ENCODE data around the gene JMJD1C. TPM values are rescaled to one million over a fixed set of nuclear protein-coding genes. Genes with fewer than 3 reads are reported as not detected.

JMJD1C gene
- total and polyA plus RNA-seq, 2 donors (not counting 3 experiments of a cell fraction or from before 2014, with no cell fraction given), result 32.1 to 97.1 TPM

DNA sequence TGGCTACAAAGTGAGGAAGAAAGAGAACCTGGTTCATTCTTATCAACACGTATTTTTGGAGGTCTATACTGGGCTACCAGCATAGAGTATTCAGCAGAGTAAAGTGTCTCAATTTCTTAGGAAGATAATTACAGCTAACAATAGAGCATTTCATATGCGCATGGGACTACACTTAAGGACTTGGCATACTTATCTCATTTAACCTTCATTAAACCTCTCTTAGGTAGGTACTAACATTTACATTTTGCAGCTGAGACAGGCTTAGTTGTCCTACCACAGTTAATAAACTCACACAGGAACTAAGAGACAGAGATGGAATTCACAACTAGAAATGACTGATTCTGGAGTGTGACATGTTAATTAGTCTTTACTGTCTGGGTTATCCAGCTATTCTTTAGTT, 266.1 kb downstream of the JMJD1C start:
- intact Hi-C loops (cut with micrococcal nuclease), result no loop called here
- DNase-seq (ENCODE audit: low read depth, low spot score), result no peak
- no peak for FAIRE-seq
- BruUV-seq (replicated peaks), result no TSS peak
- peaks cover 5% of the 10 kb centered on the region for H4K20me1 ChIP-seq (replicated peaks; ENCODE audit: control insufficient read depth, extremely low read depth, insufficient read depth, low read length)
- no peaks in the 10 kb centered on the region for H3K27me3 ChIP-seq (ENCODE audit: control insufficient read depth in 2 of 2, insufficient read depth in 2 of 2, low read length in 2 of 2)
- H3K4me1 ChIP-seq (ENCODE audit: control insufficient read depth, extremely low read depth, insufficient read depth, low read length), result no peaks in the 10 kb centered on the region
- peaks cover 3 to 10% of the 10 kb centered on the region in 2 experiments for H3K36me3 ChIP-seq (ENCODE audit: control insufficient read depth in 2 of 2, extremely low read depth in 1 of 2, insufficient read depth in 2 of 2, low read length in 2 of 2)
- H3K9ac ChIP-seq (replicated peaks; ENCODE audit: extremely low read depth, insufficient read depth, low read length), result no peak overlapping the region
- no peak overlapping the region for H3K4me3 ChIP-seq (replicated peaks in 1 of 3; ENCODE audit: insufficient read depth in 1 of 3, low read depth in 1 of 3, low read length in 3 of 3)
- dilution Hi-C loops (cut with MboI; ENCODE audit: extremely low pct_ligation_motif_present, low sequenced_read_pairs), result loop anchor here (25.0 kb wide), 1 partner anchor 513 kb away; no protein-coding TSS in a partner anchor
- POLR2A ChIA-PET, result no interaction called here
- H3K4me2 ChIP-seq (ENCODE audit: insufficient read depth, low read length), result no peak overlapping the region
- peaks cover 30% of the 10 kb centered on the region for H3K79me2 ChIP-seq (ENCODE audit: control insufficient read depth, insufficient read depth, low read length)
- no peak for TF ChIP-seq POLR2AphosphoS5 (IDR thresholded peaks at IDR 0.05; ENCODE audit: insufficient read depth, low read depth, low read length)
- no peak for TF ChIP-seq GATA2 (IDR thresholded peaks at IDR 0.05; ENCODE audit: insufficient read depth, insufficient read length, low read depth, low read length)
- CTCF ChIA-PET, result interaction anchor here (1.2 to 1.3 kb wide), 2 partner anchors 33 to 568 kb away, joined by 3 to 6 read pairs; no protein-coding TSS in a partner anchor
- no peaks in the 10 kb centered on the region for H3K9me1 ChIP-seq (replicated peaks; ENCODE audit: control insufficient read depth, extremely low read depth, insufficient read depth, low read length)
- H3K9me3 ChIP-seq (replicated peaks; ENCODE audit: control insufficient read depth, insufficient read depth, low read length), result no peaks in the 10 kb centered on the region
- no peak overlapping the region for H2AFZ ChIP-seq (ENCODE audit: low read depth, low read length)
- H3K27ac ChIP-seq (ENCODE audit: insufficient read depth, low read depth, low read length), result no peak overlapping the region

DNA sequence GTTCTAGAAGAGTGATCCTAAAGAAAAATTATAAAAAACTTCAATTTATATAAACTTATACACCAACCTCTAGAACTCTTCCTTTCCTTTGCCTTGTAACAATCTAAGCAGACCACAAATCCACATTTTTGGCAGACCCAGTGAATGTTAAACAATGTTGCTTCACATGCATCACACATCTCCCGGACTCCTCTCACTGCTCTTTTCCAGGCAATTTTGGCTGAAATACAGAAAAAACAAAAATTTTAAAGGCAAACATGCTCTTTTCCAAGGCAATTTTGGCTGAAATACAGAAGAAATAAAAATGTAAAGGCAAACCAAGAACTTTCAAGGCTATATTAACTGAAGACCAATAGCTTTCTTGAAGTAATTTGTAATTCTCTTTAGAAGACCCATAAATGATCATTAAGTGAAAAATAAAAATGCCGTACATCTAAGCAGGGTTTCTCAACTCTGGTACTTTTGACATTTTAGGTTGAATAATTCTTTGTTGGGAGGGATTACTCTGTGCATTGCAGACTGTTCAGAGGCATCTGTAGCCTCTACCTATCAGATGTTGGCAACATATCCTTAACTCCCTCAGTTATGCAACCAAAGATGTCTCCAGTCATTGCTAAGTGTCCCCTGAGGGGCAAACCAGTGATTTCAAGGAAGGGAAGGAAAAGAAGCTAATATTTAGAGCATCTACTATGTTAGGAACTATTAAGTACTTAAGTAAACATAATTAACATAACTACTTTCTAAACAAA, 268.3 kb downstream of the JMJD1C start:
- Histone ChIP-seq H3K36me3 (ENCODE audit: control insufficient read depth in 2 of 2, extremely low read depth in 1 of 2, insufficient read depth in 2 of 2, low read length in 2 of 2) (peaks cover 6 to 16% of the 10 kb centered on the region in 2 experiments), H3K79me2 (ENCODE audit: control insufficient read depth, insufficient read depth, low read length) (peaks cover 13% of the 10 kb centered on the region), H3K9me3 (replicated peaks; ENCODE audit: control insufficient read depth, insufficient read depth, low read length) (no peaks in the 10 kb centered on the region), H3K9ac (replicated peaks; ENCODE audit: extremely low read depth, insufficient read depth, low read length) (no peak overlapping the region), H3K4me3 (replicated peaks in 1 of 3; ENCODE audit: insufficient read depth in 1 of 3, low read depth in 1 of 3, low read length in 3 of 3) (no peak overlapping the region), H3K4me2 (ENCODE audit: insufficient read depth, low read length) (no peak overlapping the region), H3K9me1 (replicated peaks; ENCODE audit: control insufficient read depth, extremely low read depth, insufficient read depth, low read length) (no peaks in the 10 kb centered on the region), H4K20me1 (replicated peaks; ENCODE audit: control insufficient read depth, extremely low read depth, insufficient read depth, low read length) (peaks cover 5% of the 10 kb centered on the region), H3K27me3 (ENCODE audit: control insufficient read depth in 2 of 2, insufficient read depth in 2 of 2, low read length in 2 of 2) (no peaks in the 10 kb centered on the region), H3K27ac (ENCODE audit: insufficient read depth, low read depth, low read length) (no peak overlapping the region), H2AFZ (ENCODE audit: low read depth, low read length) (no peak overlapping the region), H3K4me1 (ENCODE audit: control insufficient read depth, extremely low read depth, insufficient read depth, low read length) (no peaks in the 10 kb centered on the region)
- POLR2A ChIA-PET, result no interaction called here
- no peak for FAIRE-seq
- dilution Hi-C loops (cut with MboI; ENCODE audit: extremely low pct_ligation_motif_present, low sequenced_read_pairs), result no loop called here
- CTCF ChIA-PET, result interaction anchor here (0.6 to 0.9 kb wide), 2 partner anchors 30 to 523 kb away, joined by 3 read pairs; no protein-coding TSS in a partner anchor
- intact Hi-C loops (cut with micrococcal nuclease), result no loop called here
- BruUV-seq (replicated peaks), result no TSS peak
- no peak for DNase-seq (ENCODE audit: low read depth, low spot score)
- TF ChIP-seq EZH2 (IDR thresholded peaks at IDR 0.05; ENCODE audit: borderline replicate concordance, low read depth, low read length, severe bottlenecking), result no peak

All from endothelial cell of umbilical vein (primary cell).